Pancreas (tissue), 10 donors: ENCODE results near the gene ACO2. TPM values are rescaled to one million over a fixed set of nuclear protein-coding genes. Genes with fewer than 3 reads are reported as not detected.
"Not testable (repeated sequence)": the region's sequence is repeated elsewhere in the genome, so short reads cannot be mapped to it uniquely, and the experiment has no call there.

ENCODE experiments used
- ATAC-seq, 4 donors: fragments of 200-7000 bp; cut with Tn5 transposase; one replicate each; pipeline versions ENCODE4 v1.8.0 to v1.9.1; 2020; ENCODE audit warnings: mild to moderate bottlenecking in 4 of 4, moderate library complexity in 4 of 4
- DNase-seq, 6 donors: peaks; one replicate each; pipeline ENCODE4 v3.0.0-alpha.2; 2020
- FAIRE-seq: peaks from 2 replicates; lab custom pipeline; 2012; peaks lifted over from hg19 to GRCh38; lab: Jason Lieb, UNC
- H3K27ac ChIP-seq, 4 donors: fragments of 200-600 bp; sonication (generic); 1 replicate in 3 of 4; 2 replicates in 1 of 4; pipeline versions ENCODE4 v1.5.0 to v1.8.0; 2020
- H3K27me3 ChIP-seq, 4 donors: fragments of 200-600 bp; one replicate each; pipeline ENCODE4 v1.8.0; 2021
- H3K36me3 ChIP-seq, 3 donors: fragments of 200-600 bp; sonication (generic) in 1 of 3; one replicate each; pipeline versions ENCODE4 v1.5.0 to v1.8.0; 2020 to 2021
- H3K4me1 ChIP-seq, 3 donors: fragments of 200-600 bp; one replicate each; pipeline ENCODE4 v1.8.0; 2021
- H3K4me3 ChIP-seq, 4 donors: fragments of 200-600 bp; sonication (generic) in 2 of 4; one replicate each; pipeline versions ENCODE4 v1.5.0 to v1.8.0; 2020 to 2021
- H3K9me3 ChIP-seq, 4 donors: fragments of 200-600 bp; one replicate each; pipeline ENCODE4 v1.8.0; 2021
- CTCF ChIP-seq, 4 donors: fragments of 200-600 bp; sonication (generic) in 3 of 4; IDR thresholded peaks; one replicate each; pipeline versions ENCODE4 v1.5.0 to v1.8.0; 2021; ENCODE audit warnings: antibody characterized with exemption in 4 of 4
- WGBS, 2 donors: extraction: QIAGEN DNeasy Blood & Tissue Kit; methylation state at CpG; one replicate each; pipeline ENCODE4 v1.1.7; 2013; 5-methylcytosine and 5-hydroxymethylcytosine counted together
- intact Hi-C, 3 donors: fragments of 100-400 bp; cut with DNase I; formaldehyde crosslinking; loops; one replicate each; pipeline versions ENCODE4 v1.11.1 to v1.14.2; 2022
- polyA plus RNA-seq, 2 donors: library from polyadenylated mRNA; stranded (reverse); fragments of 200-250 nt; gene quantifications; one replicate each; pipeline ENCODE4 v1.2.3, GENCODE V29; 2013
- total RNA-seq, 6 donors: library from RNA; stranded (reverse); fragmentation: NEBNext Ultra II Directional in 4 of 6; extraction: Animal tissue kit (Norgen Biotek cat#: 25700) in 4 of 6; gene quantifications; one replicate each; pipeline versions ENCODE4 v1.2.1 to v1.2.4, GENCODE V29; 2021 to 2023
- donor health status: healthy with polysubstance abuse.
- donor health status: DM: no; HTN: no; CAD: no; lungs with moderate emphysema.
- donor health status: DM: no; HTN: no; CAD: no.
- donor health status: control.
- donor health status: control.
- donor health status: Bipolar disorder and iron deficiency.
- donor health status: DM: yes; HTN: yes; CAD: no.
- donor health status: DM: no; HTN: no; CAD: no.
- donor health status: DM: no; HTN: no; CAD: no.
- donor health status: DM: yes; HTN: yes; CAD: no.

Gene ACO2
- total and polyA plus RNA-seq, 8 donors = 19.2 to 53.1 (median 37.6) TPM

DNA sequence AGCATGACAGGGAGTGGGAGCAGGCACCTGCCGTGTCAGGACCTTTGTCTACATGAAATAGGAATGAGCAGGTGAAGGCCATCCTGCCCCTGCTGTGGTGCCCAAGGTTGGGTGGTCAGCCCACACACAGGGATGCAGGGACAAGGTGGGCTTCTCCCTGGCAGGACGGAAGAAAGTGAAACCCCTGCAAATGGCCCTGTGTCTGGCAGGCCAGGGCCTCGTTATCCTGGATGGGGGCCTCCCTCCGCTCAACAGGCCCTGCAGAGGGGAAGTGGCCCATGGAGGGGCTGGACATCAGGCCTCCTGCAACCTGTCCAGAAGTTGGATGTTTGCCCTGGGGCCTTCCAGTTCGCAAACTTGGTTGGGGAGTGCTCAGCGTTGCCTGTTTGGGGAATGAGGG, 37.3 kb upstream of the ACO2 start:
- Histone ChIP-seq H3K36me3 (peaks cover 4 to 23% (median 16%) of the 10 kb centered on the region in 3 donors), H3K4me3 (no peak overlapping the region), H3K27ac (no peak overlapping the region), H3K4me1 (no peaks in the 10 kb centered on the region), H3K9me3 (no peaks in the 10 kb centered on the region), H3K27me3 (no peaks in the 10 kb centered on the region)
- ATAC-seq (peak in 1 of 4 donors; percentile 2), FAIRE-seq (no peak), DNase-seq (no peak)
- intact Hi-C loops = no loop called here
- WGBS, 2 donors = 89% methylated on average over 6 of the region's 6 CpGs
- TF ChIP-seq CTCF (IDR thresholded peaks at IDR 0.05) = no peak

DNA sequence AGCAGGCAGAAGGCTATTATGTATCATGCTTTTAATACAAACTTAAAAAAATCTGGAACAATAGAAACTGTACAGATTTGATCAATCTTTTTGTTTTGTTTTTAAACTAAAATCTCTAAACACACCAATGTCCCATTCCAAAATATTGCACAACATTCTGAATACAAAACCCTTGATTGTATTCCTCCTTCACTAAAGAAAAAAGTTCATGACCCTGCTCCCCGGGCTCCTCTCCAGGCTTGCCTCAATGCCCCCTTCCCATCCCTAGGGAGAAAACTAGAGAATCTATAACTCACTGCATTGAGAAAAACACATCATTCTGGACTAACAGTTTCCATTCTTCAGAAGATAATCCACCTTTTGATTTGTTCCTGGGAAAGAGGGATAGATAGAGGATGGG, 35.4 kb upstream of the ACO2 start:
- H3K9me3 ChIP-seq, H3K27me3 ChIP-seq, FAIRE-seq, intact Hi-C loops, H3K4me3 ChIP-seq, H3K4me1 ChIP-seq, DNase-seq, H3K27ac ChIP-seq: not testable (repeated sequence)
- peak in 1 of 4 donors; percentile 35 for ATAC-seq
- 75 to 76% methylated on average over 1 of the region's 1 CpG for WGBS, 2 donors
- H3K36me3 ChIP-seq = peaks cover 4 to 30% (median 20%) of the 10 kb centered on the region in 3 donors

DNA sequence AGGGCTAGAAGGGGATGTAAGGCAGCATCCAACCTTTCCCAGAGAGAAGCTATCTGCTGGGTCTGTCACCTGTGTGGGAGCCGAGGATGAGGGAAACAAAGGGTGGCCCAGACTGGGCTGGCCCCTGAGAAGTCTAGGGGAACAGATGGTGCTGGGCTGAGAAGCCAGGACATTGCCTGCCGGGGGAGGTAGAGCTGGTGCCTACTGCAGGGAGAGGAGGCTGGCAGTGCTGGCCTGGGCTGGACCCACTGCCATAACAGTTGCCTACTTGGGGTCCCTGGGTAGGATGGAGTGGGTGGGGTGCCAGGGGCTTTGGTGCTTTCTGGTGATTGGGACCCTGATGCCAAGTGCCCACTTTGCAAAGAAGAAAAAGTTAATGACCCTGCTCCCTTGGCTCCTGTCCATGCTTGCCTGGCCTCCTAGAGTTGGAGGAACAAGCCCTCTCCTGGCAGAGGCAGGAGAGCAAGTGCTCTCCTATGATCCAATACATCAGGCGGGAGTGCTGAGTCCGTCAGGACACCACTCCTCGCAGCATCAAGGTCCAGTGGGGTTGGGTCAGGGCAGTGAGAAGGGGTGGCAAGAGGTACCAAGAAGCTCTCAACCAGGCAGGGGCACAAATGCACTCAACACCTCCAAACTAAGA, 34.4 kb upstream of the ACO2 start:
- H3K27me3 ChIP-seq, H3K4me1 ChIP-seq, intact Hi-C loops, H3K27ac ChIP-seq, DNase-seq, H3K4me3 ChIP-seq, H3K9me3 ChIP-seq, FAIRE-seq: not testable (repeated sequence)
- peaks cover 4 to 30% (median 20%) of the 10 kb centered on the region in 3 donors for H3K36me3 ChIP-seq
- ATAC-seq = peak in 1 of 4 donors; percentile 7
- 72 to 78% methylated on average over 5 of the region's 5 CpGs for WGBS, 2 donors

DNA sequence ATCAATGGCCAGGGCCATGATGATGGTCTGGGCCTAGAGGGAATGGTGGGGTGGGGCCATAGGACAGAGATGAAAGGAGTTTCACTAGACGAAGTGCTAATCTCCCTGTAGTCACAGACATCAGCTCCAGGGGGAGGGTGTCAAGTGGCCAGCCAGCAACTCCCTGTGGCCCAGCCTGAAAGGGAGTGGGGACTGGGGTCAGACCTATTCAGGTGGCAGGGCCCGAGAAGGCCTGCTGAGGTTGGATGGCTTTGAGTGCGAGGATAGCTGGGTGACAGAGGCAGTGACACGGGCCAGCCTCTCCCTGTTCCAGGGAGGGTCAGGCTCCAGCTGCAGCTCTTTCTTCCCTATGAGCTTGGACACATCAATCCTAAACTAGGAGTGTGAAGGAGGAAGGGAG, 33.4 kb upstream of the ACO2 start:
- no peaks in the 10 kb centered on the region for H3K4me1 ChIP-seq
- H3K9me3 ChIP-seq = no peaks in the 10 kb centered on the region
- H3K4me3 ChIP-seq = no peak overlapping the region
- H3K27me3 ChIP-seq = no peaks in the 10 kb centered on the region
- peaks cover 4 to 30% (median 20%) of the 10 kb centered on the region in 3 donors for H3K36me3 ChIP-seq
- FAIRE-seq (no peak), ATAC-seq (no peak), DNase-seq (no peak)
- H3K27ac ChIP-seq = no peak overlapping the region
- TF ChIP-seq CTCF (IDR thresholded peaks at IDR 0.05) = no peak
- 72 to 75% methylated on average over 4 of the region's 4 CpGs for WGBS, 2 donors
- intact Hi-C loops = no loop called here

GRCh38 chr22:41436322-41437113, 32.4 kb upstream of the ACO2 start:
- no peak for ATAC-seq

More at GRCh38 chr22:41436322-41437113, 32.4 kb upstream of the ACO2 start:
- TF ChIP-seq CTCF (IDR thresholded peaks at IDR 0.05) = no peak
- Histone ChIP-seq H3K36me3 (peaks cover 4 to 30% (median 20%) of the 10 kb centered on the region in 3 donors), H3K27me3 (no peaks in the 10 kb centered on the region), H3K27ac (no peak overlapping the region), H3K9me3 (no peaks in the 10 kb centered on the region), H3K4me1 (no peaks in the 10 kb centered on the region), H3K4me3 (no peak overlapping the region)
- FAIRE-seq (no peak), DNase-seq (no peak)
- WGBS, 2 donors = 82 to 87% methylated on average over 23 of the region's 23 CpGs
- intact Hi-C loops = no loop called here
